ENCODE measurements around the gene FEZ2.
A peak's percentile ranks its signal among the peaks of the same experiment; 100 is the strongest.
"Not testable (repeated sequence)": the region's sequence is repeated elsewhere in the genome, so short reads cannot be mapped to it uniquely, and the experiment has no call there.

FEZ2 gene

GRCh38 chr2:36597532-36598377 lies at the start of gene FEZ2:
Gene FEZ2, minus strand, starts transcription at chr2:36598168. Its CDS starts 26 bp downstream, at chr2:36598142.
- no peak for DNase-seq

- DNase-seq, result no peak
These were observed 37.1 kb upstream of the FEZ2 start for GRCh38 chr2:36634981-36635597.

GRCh38 chr2:36633470-36634092 lies 35.6 kb upstream of the FEZ2 start:
- no peak for DNase-seq

GRCh38 chr2:36626756-36627155 lies 28.8 kb upstream of the FEZ2 start:
- no peak for DNase-seq

GRCh38 chr2:36626071-36626470 lies 28.1 kb upstream of the FEZ2 start:
- DNase-seq, result no peak

- DNase-seq, result no peak
These were observed 27.3 kb upstream of the FEZ2 start for GRCh38 chr2:36625304-36625703.

GRCh38 chr2:36620321-36620720 lies 22.4 kb upstream of the FEZ2 start:
- no peak for DNase-seq

GRCh38 chr2:36618381-36618780 lies 20.4 kb upstream of the FEZ2 start:
- DNase-seq, result peak; percentile 22

GRCh38 chr2:36616947-36617346 lies 19.0 kb upstream of the FEZ2 start:
- DNase-seq, result no peak

GRCh38 chr2:36615222-36615621 lies 17.3 kb upstream of the FEZ2 start:
- no peak for DNase-seq

- DNase-seq, result no peak
These were observed 15.8 kb upstream of the FEZ2 start for GRCh38 chr2:36613801-36614200.

- no peak for DNase-seq
These were observed 13.5 kb upstream of the FEZ2 start for GRCh38 chr2:36611316-36611990.

GRCh38 chr2:36609507-36609906 lies 11.5 kb upstream of the FEZ2 start:
- DNase-seq, result no peak

GRCh38 chr2:36607947-36608346 lies 10.0 kb upstream of the FEZ2 start:
- no peak for DNase-seq

GRCh38 chr2:36606925-36607324 lies 9.0 kb upstream of the FEZ2 start:
- DNase-seq, result no peak

- no peak for DNase-seq
These were observed 7.3 kb upstream of the FEZ2 start for GRCh38 chr2:36605273-36605672.

- DNase-seq, result not testable (repeated sequence)
These were observed 5.7 kb upstream of the FEZ2 start for GRCh38 chr2:36603629-36604028.

GRCh38 chr2:36597003-36597531 lies 901 bp downstream of the FEZ2 start:
- no peak for DNase-seq

- no peak for DNase-seq
These were observed 1.6 kb downstream of the FEZ2 start for GRCh38 chr2:36596397-36596796.

- DNase-seq, result no peak
These were observed 3.1 kb downstream of the FEZ2 start for GRCh38 chr2:36594849-36595248.

GRCh38 chr2:36589230-36589630 lies 8.7 kb downstream of the FEZ2 start:
- DNase-seq, result no peak

GRCh38 chr2:36587556-36587955 lies 10.4 kb downstream of the FEZ2 start:
- no peak for DNase-seq

GRCh38 chr2:36587101-36587500 lies 10.9 kb downstream of the FEZ2 start:
- DNase-seq, result no peak

All from NCI-H2081 treated with DMSO at 0.1 percent for 48 hours (cell line).